NB4 (cell line): Measurements from ENCODE around the gene MEIOB.

Experiments used
- MYC ChIP-seq: IDR thresholded peaks from 2 replicates; pipeline ENCODE4 v1.6.1; 2011; ENCODE audit warnings: low read depth, low read length
- POLR2A ChIP-seq: IDR thresholded peaks from 2 replicates; pipeline ENCODE4 v1.6.1; 2011; ENCODE audit warnings: mild to moderate bottlenecking; ENCODE audit not compliant: insufficient read length; ENCODE audit errors: extremely low read depth
- TF ChIP-seq, protein P1 (sequence below): IDR thresholded peaks from one replicate; pipeline ENCODE4 v1.5.1; 2012; ENCODE audit warnings: low read depth, low read length

DNA sequence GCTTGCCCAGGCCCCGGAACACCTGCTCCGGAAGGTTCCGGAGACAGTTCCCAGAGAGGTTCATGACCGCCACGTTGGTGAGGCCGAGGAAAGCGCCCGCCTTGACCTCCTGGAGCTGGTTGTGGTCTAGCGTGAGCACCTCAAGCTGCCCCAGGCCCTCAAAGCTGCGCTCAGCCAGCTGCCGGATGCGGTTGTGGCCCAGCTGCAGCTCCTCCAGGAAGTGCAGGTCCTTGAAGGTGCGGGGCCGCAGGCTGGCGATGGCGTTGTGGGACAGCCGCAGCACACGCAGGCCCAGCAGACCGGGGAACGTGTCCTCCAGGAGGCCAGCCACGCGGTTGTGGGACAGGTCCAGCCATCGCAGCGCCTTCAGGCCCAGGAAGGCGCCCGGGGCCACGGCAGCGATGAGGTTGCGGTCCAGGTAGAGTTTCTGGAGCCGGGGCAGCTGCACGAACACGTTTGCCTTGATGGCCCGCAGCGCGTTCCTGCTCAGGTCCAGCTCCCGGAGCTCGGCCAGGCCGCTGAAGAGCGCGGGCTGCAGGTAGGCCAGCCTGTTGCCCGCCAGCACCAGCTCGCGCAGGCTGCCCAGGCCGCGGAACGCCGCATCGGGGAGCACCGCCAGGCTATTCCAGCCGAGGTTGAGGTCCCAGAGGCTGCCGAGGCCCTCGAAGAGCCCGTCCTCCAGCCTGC, 80.6 kb downstream of the MEIOB start:
- TF ChIP-seq, protein P1, sequence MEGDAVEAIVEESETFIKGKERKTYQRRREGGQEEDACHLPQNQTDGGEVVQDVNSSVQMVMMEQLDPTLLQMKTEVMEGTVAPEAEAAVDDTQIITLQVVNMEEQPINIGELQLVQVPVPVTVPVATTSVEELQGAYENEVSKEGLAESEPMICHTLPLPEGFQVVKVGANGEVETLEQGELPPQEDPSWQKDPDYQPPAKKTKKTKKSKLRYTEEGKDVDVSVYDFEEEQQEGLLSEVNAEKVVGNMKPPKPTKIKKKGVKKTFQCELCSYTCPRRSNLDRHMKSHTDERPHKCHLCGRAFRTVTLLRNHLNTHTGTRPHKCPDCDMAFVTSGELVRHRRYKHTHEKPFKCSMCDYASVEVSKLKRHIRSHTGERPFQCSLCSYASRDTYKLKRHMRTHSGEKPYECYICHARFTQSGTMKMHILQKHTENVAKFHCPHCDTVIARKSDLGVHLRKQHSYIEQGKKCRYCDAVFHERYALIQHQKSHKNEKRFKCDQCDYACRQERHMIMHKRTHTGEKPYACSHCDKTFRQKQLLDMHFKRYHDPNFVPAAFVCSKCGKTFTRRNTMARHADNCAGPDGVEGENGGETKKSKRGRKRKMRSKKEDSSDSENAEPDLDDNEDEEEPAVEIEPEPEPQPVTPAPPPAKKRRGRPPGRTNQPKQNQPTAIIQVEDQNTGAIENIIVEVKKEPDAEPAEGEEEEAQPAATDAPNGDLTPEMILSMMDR = no peak
- TF ChIP-seq POLR2A (no peak), MYC (no peak)
